ENCODE measurements around the gene SRPK2. TPM values are rescaled to one million over a fixed set of nuclear protein-coding genes. Genes with fewer than 3 reads are reported as not detected.
"Not testable (repeated sequence)": the region's sequence is repeated elsewhere in the genome, so short reads cannot be mapped to it uniquely, and the experiment has no call there.

The SRPK2 gene
- total and polyA plus RNA-seq, 3 donors from 2014 or later: 181 to 293 (median 226) TPM

DNA sequence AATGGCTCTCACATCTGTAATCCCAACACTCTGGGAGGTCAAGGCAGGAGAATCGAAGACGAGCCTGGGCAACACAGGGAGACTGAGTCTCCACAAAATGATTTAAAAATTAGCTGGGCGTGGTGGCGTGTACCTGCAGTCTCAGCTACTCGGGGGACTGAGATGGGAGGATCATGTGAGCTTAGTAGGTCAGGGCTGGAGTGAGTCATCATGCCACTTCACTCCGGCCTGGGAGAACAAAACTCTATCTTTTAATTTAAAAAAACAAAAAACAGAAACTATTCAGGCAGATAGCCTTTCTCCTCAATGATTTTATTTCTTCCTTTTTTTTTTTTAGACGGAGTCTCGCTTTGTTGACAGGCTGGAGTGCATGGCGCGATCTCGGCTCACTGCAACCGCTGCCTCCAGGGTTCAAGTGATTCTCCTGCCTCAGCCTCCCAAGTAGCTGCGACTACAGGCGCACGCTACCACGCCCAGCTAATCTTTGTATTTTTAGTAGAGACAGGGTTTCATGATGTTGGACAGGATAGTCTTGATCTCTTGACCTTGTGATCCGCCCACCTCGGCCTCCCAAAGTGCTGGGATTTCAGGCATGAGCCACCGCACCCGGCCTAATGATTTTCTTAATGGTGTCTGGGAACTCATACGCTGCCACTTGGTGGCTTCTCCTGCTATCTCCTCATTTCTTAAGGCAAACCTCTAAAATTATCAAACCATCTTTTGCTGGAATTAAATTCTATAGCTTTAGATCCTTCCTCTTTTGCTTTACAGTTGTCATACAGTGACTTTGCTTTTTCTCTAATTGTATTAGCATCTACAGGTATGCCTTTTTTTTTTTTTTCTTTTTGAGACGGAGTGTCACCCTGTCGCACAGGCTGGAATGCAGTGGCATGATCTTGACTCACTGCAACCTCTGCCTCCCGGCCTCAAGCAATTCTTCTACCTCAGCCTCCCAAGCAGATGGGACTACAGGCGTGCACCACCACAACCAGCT lies 22.9 kb downstream of the SRPK2 start:
- H3K27ac ChIP-seq: no peak overlapping the region
- intact Hi-C loops (cut with DNase I; ENCODE audit: low total_unique reads): no loop called here
- no peaks in the 10 kb centered on the region for H3K36me3 ChIP-seq (ENCODE audit: low read depth, missing control alignments)
- no peaks in the 10 kb centered on the region for H3K27me3 ChIP-seq
- 79 to 81% methylated on average over 25 of the region's 25 CpGs for WGBS, 2 donors
- TF ChIP-seq, protein P1, sequence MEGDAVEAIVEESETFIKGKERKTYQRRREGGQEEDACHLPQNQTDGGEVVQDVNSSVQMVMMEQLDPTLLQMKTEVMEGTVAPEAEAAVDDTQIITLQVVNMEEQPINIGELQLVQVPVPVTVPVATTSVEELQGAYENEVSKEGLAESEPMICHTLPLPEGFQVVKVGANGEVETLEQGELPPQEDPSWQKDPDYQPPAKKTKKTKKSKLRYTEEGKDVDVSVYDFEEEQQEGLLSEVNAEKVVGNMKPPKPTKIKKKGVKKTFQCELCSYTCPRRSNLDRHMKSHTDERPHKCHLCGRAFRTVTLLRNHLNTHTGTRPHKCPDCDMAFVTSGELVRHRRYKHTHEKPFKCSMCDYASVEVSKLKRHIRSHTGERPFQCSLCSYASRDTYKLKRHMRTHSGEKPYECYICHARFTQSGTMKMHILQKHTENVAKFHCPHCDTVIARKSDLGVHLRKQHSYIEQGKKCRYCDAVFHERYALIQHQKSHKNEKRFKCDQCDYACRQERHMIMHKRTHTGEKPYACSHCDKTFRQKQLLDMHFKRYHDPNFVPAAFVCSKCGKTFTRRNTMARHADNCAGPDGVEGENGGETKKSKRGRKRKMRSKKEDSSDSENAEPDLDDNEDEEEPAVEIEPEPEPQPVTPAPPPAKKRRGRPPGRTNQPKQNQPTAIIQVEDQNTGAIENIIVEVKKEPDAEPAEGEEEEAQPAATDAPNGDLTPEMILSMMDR (IDR thresholded peaks at IDR 0.05): no peak
- TF ChIP-seq POLR2A (IDR thresholded peaks at IDR 0.05): no peak
- H3K4me3 ChIP-seq: no peak overlapping the region
- no peak for DNase-seq
- no peaks in the 10 kb centered on the region for H3K9me3 ChIP-seq
- peaks cover 12% of the 10 kb centered on the region for H3K4me1 ChIP-seq

DNA sequence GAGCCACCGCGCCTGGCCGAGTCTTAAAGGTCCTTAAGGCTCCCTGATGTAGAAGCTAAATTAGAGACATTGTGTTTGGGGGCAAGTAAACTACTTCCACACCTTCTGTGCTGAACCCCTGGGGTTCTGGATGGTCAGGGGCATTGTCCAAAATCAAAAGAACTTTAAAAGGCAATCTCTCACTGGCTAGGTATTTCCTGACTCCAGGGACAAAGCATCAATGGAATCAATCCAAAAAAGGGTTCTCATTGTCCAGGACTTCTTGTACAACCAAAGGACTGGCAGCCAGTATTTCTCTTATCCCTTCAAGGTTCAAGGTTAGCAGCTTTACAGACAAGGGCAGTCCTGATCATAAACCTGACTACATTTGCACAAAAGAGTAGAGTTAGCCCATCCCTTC lies 24.0 kb downstream of the SRPK2 start:
- intact Hi-C loops (cut with DNase I; ENCODE audit: low total_unique reads): no loop called here
- Histone ChIP-seq H3K4me1 (peaks cover 12% of the 10 kb centered on the region), H3K4me3 (no peak overlapping the region), H3K27me3 (no peaks in the 10 kb centered on the region), H3K27ac (no peak overlapping the region), H3K36me3 (ENCODE audit: low read depth, missing control alignments) (no peaks in the 10 kb centered on the region), H3K9me3 (no peaks in the 10 kb centered on the region)
- DNase-seq: no peak
- TF ChIP-seq, protein P1 (IDR thresholded peaks at IDR 0.05): no peak
- no peak for TF ChIP-seq POLR2A (IDR thresholded peaks at IDR 0.05)
- WGBS, 2 donors: 73 to 100% methylated on average over 3 of the region's 3 CpGs

DNA sequence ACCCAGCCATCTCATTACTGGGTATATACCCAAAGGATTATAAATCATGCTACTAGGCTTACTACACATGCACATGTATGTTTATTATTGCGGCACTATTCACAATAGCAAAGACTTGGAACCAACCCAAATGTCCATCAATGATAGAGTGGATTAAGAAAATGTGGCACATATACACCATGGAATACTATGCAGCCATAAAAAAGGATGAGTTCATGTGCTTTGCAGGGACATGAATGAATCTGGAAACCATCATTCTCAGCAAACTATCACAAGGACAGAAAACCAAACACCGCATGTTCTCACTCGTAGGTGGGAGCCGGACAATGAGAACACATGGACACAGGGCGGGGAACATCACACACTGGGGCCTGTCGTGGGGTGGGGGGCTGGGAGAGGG lies 25.1 kb downstream of the SRPK2 start:
- H3K4me1 ChIP-seq: peaks cover 11% of the 10 kb centered on the region
- intact Hi-C loops (cut with DNase I; ENCODE audit: low total_unique reads); H3K4me3 ChIP-seq; DNase-seq; H3K27ac ChIP-seq; H3K9me3 ChIP-seq; H3K36me3 ChIP-seq (ENCODE audit: low read depth, missing control alignments); H3K27me3 ChIP-seq: not testable (repeated sequence)
- WGBS, 2 donors: 86 to 94% methylated on average over 6 of the region's 6 CpGs

DNA sequence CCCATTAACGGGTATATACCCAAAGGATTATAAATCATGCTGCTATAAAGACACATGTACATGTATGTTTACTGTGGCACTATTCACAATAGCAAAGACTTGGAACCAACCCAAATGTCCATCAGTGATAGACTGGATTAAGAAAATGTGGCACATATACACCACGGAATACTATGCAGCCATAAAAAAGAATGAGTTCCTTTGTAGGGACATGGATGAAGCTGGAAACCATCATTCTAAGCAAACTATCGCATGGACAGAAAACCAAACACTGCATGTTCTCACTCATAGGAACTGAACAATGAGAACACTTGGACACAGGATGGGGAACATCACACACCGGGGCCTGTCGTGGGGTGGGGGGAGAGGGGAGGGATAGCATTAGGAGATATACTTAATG lies 26.0 kb downstream of the SRPK2 start:
- H3K4me1 ChIP-seq; H3K9me3 ChIP-seq; H3K36me3 ChIP-seq (ENCODE audit: low read depth, missing control alignments); H3K4me3 ChIP-seq; H3K27me3 ChIP-seq; H3K27ac ChIP-seq; DNase-seq; intact Hi-C loops (cut with DNase I; ENCODE audit: low total_unique reads): not testable (repeated sequence)
- 94 to 95% methylated on average over 5 of the region's 5 CpGs for WGBS, 2 donors

DNA sequence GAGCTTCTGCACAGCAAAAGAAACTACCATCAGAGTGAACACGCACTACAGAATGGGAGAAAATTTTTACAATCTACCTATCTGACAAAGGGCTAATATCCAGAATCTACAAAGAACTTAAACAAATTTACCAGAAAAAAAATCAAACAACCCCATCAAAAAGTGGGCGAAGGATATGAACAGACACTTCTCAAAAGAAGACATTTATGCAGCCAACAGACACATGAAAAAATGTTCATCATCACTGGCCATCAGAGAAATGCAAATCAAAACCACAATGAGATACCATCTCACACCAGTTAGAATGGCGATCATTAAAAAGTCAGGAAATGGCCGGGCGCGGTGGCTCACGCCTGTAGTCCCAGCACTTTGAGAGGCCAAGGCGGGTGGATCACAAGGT lies 26.7 kb downstream of the SRPK2 start:
- H3K36me3 ChIP-seq (ENCODE audit: low read depth, missing control alignments); H3K4me1 ChIP-seq; DNase-seq; H3K4me3 ChIP-seq; H3K9me3 ChIP-seq; H3K27ac ChIP-seq; H3K27me3 ChIP-seq; intact Hi-C loops (cut with DNase I; ENCODE audit: low total_unique reads): not testable (repeated sequence)
- WGBS, 2 donors: 97 to 98% methylated on average over 8 of the region's 8 CpGs

DNA sequence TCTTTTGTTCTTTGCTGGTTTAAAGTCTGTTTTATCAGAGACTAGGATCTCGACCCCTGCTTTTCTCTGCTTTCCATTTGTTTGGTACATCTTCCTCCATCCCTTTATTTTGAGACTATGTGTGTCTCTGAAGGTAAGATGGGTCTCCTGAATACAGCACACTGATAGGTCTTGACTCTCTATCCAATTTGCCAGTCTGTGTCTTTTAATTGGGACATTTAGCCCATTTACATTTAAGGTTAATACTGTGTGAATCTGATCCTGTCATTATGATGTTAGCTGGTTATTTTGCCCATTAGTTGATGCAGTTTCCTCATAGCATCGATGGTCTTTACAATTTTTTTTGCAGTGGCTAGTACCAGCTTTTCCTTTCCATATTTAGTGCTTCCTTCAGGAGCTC lies 28.6 kb downstream of the SRPK2 start:
- H3K27me3 ChIP-seq; H3K27ac ChIP-seq; H3K4me3 ChIP-seq; H3K4me1 ChIP-seq; H3K36me3 ChIP-seq (ENCODE audit: low read depth, missing control alignments); DNase-seq; H3K9me3 ChIP-seq; intact Hi-C loops (cut with DNase I; ENCODE audit: low total_unique reads): not testable (repeated sequence)
- 87 to 100% methylated on average over 2 of the region's 2 CpGs for WGBS, 2 donors

DNA sequence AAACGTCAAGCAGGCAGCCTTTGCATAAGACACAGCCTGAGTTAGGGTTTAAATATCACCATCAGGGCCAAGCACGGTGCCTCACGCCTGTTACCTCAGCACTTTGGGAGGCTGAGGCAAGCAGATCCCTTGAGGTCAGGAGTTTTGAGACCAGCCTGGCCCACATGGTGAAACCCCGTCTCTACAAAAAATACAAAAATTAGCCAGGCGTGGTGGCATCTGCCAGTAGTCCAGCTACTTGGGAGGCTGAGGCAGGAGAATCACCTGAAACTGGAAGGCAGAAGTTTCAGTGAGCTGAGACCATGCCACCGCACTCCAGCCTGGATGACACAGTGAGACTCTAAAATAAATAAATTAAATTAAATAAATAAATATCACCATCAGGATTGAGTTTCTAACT lies 33.0 kb downstream of the SRPK2 start:
- H3K4me3 ChIP-seq: no peak overlapping the region
- H3K4me1 ChIP-seq: peaks cover 40% of the 10 kb centered on the region
- 85 to 88% methylated on average over 6 of the region's 6 CpGs for WGBS, 2 donors
- H3K27ac ChIP-seq: peak overlapping the region in 1 of 2 donors; percentile 1
- no peaks in the 10 kb centered on the region for H3K9me3 ChIP-seq
- no peaks in the 10 kb centered on the region for H3K27me3 ChIP-seq
- no peak for TF ChIP-seq POLR2A (IDR thresholded peaks at IDR 0.05)
- TF ChIP-seq, protein P1 (IDR thresholded peaks at IDR 0.05): no peak
- intact Hi-C loops (cut with DNase I; ENCODE audit: low total_unique reads): no loop called here
- DNase-seq: no peak
- no peaks in the 10 kb centered on the region for H3K36me3 ChIP-seq (ENCODE audit: low read depth, missing control alignments)

Data from testis (tissue), 3 donors.